Measurements from ENCODE around the gene TJP2.
"Not testable (repeated sequence)": the region's sequence is repeated elsewhere in the genome, so short reads cannot be mapped to it uniquely, and the experiment has no call there.

The TJP2 gene

DNA sequence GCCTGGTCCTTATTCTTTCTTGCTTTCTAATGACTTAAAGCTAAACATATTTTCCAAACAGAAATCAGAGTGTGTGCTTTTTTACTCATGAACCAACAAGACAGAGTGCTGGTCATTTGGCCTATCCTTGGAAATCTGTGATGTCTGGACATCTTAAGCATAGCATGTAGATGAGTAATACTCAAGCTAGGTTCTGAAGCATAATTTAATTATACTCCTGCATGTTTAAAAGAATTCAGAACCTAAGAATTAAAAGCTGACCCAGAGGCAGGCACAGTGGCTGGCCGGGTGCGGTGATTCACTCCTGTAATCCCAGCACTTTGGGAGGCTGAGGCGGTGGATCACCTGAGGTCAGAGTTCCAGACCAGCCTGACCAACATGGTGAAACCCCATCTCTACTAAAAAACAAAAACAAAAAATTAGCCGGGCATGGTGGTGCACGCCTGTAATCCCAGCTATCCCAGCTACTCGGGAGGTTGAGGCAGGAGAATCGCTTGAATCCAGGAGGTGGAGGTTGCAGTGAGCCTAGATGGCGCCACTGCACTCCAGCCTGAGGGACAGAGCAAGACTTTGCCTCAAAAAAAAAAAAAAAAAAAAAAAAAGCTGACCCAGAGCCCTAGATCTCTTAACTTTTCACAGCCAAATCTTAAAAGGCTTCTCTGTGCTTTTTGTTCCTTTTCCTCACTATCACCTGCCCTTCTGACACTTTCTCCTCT is 16.2 kb upstream of the TJP2 start:
- TF ChIP-seq CTCF (IDR thresholded peaks at IDR 0.05; ENCODE audit: borderline replicate concordance, control extremely low read depth, extremely low read depth, insufficient read depth, missing control alignments), result no peak
- no peak for DNase-seq (ENCODE audit: low spot score)
- in situ Hi-C loops (cut with MboI; ENCODE audit: low sequenced_read_pairs, unreplicated experiment), result no loop called here

DNA sequence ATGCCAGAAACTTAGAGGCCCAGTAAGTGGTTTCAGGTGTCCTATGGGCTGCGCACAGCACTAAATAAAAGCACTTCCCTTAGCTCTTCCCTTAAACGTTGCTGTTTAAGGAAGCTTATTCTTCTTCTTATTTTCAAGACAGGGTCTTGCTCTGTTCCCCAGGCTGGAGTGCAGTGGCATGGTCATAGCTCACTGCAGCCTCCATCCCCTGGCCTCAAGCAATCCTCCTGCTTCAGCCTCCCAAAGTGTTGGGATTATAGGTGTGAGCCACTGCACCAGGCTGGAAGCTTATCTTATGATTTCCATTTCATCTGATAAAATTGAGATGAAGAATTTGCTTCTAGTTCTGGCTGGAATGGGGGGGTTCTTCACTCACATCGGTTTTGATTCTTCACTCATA is 15.6 kb upstream of the TJP2 start:
- in situ Hi-C loops (cut with MboI; ENCODE audit: low sequenced_read_pairs, unreplicated experiment), result no loop called here
- TF ChIP-seq CTCF (IDR thresholded peaks at IDR 0.05; ENCODE audit: borderline replicate concordance, control extremely low read depth, extremely low read depth, insufficient read depth, missing control alignments), result no peak
- no peak for DNase-seq (ENCODE audit: low spot score)

- in situ Hi-C loops (cut with MboI; ENCODE audit: low sequenced_read_pairs, unreplicated experiment), result not testable (repeated sequence)
Observed at GRCh38 chr9:69164573-69164972, 9.5 kb upstream of the TJP2 start.

GRCh38 chr9:69165581-69165980 is 8.5 kb upstream of the TJP2 start:
- TF ChIP-seq CTCF (IDR thresholded peaks at IDR 0.05; ENCODE audit: borderline replicate concordance, control extremely low read depth, extremely low read depth, insufficient read depth, missing control alignments), result no peak
- in situ Hi-C loops (cut with MboI; ENCODE audit: low sequenced_read_pairs, unreplicated experiment), result no loop called here
- no peak for DNase-seq (ENCODE audit: low spot score)

More at GRCh38 chr9:69164573-69164972, 9.5 kb upstream of the TJP2 start:
- not testable (repeated sequence) for DNase-seq (ENCODE audit: low spot score)

GRCh38 chr9:69168709-69169217 is 5.3 kb upstream of the TJP2 start:
- peak; percentile 58 for DNase-seq (ENCODE audit: low spot score)
- in situ Hi-C loops (cut with MboI; ENCODE audit: low sequenced_read_pairs, unreplicated experiment), result no loop called here
- TF ChIP-seq CTCF (IDR thresholded peaks at IDR 0.05; ENCODE audit: borderline replicate concordance, control extremely low read depth, extremely low read depth, insufficient read depth, missing control alignments), result no peak

DNA sequence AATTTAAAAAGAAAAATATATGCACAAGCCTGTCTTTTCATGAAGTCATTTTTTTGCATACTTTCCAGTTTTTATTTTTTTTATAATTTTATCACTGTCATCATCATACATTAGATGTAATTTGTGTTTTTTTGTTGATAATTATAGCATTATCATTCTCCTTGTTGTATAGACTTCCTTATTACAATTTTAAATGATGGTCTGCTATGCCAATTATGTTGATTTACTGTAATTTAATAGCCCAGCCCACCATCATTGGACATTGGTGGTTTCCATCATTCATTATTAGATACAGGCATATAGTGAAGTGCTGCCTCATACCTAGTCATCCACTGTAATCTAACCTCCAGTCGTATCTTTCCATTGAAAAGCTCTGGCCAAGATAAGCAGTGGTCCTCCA is 3.8 kb upstream of the TJP2 start:
- in situ Hi-C loops (cut with MboI; ENCODE audit: low sequenced_read_pairs, unreplicated experiment), result no loop called here
- no peak for TF ChIP-seq CTCF (IDR thresholded peaks at IDR 0.05; ENCODE audit: borderline replicate concordance, control extremely low read depth, extremely low read depth, insufficient read depth, missing control alignments)
- no peak for DNase-seq (ENCODE audit: low spot score)

DNA sequence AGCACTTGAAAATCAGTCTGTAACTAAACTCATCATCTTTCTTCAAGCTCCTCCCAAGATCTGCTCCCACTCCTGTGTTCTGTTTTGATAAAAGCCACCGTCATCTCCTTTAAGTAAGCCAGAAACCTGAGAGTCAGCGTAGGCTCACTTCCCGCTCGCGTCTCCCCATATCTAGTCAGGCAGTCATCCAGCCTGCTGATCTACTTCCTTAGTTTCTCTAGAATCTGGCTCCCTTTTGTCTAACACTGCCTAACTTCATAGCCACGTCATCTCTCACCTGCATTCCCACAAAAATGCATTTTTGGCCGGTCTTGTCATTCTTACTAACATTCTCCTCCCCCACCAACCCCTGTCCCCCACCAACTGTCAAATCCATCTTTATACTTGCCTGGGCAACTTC is 3.0 kb upstream of the TJP2 start:
- no peak for TF ChIP-seq CTCF (IDR thresholded peaks at IDR 0.05; ENCODE audit: borderline replicate concordance, control extremely low read depth, extremely low read depth, insufficient read depth, missing control alignments)
- in situ Hi-C loops (cut with MboI; ENCODE audit: low sequenced_read_pairs, unreplicated experiment), result no loop called here
- no peak for DNase-seq (ENCODE audit: low spot score)

All from GM13976 (cell line).